Peyer's patch (tissue), 4 donors: ENCODE measurements around the gene SARM1.

ENCODE experiments used
- CTCF ChIP-seq, 6 experiments: fragments of 450-650 bp in 4 of 6; fragments of 200-600 bp in 2 of 6; sonication (generic) in 1 of 6; IDR thresholded peaks; one replicate each; pipeline ENCODE4 v1.5.1; 2017 to 2019; ENCODE audit warnings: antibody characterized with exemption in 6 of 6, mild to moderate bottlenecking in 3 of 6, moderate library complexity in 1 of 6
- POLR2A ChIP-seq, 2 donors: fragments of 450-650 bp; IDR thresholded peaks; one replicate each; pipeline ENCODE4 v1.5.1; 2017; ENCODE audit warnings: antibody characterized with exemption in 2 of 2, mild to moderate bottlenecking in 2 of 2, moderate library complexity in 2 of 2

- TF ChIP-seq CTCF (IDR thresholded peaks at IDR 0.05): no peak
- no peak for TF ChIP-seq POLR2A (IDR thresholded peaks at IDR 0.05)
Measured at GRCh38 chr17:28413804-28414203, 42.3 kb downstream of the SARM1 start.
